Activated CD8-positive, alpha-beta T cell treated with anti-CD3 and anti-CD28 coated beads for 36 hours (primary cell): Measurements from ENCODE around the gene UBASH3A. TPM values are rescaled to one million over a fixed set of nuclear protein-coding genes. Genes with fewer than 3 reads are reported as not detected.

ENCODE experiments used
- ATAC-seq: fragments of 200-7000 bp; cut with Tn5 transposase; one replicate; pipeline ENCODE4 v1.10.0; 2021; ENCODE audit warnings: mild to moderate bottlenecking, moderate library complexity
- CTCF ChIA-PET: fragments of 350-600 bp; sonication (Branson Sonifier 250); formaldehyde crosslinking; loops from one replicate; lab custom pipeline; 2021; ENCODE audit warnings: antibody characterized with exemption; lab: Charles Lee
- POLR2A ChIA-PET: fragments of 350-600 bp; sonication (Branson Sonifier 250); formaldehyde crosslinking; loops from one replicate; lab custom pipeline; 2021; ENCODE audit warnings: antibody characterized with exemption; lab: Charles Lee
- DNase-seq: peaks from one replicate; pipeline ENCODE4 v3.0.0-alpha.2; 2020
- H3K27ac Mint-ChIP-seq: one replicate; pipeline ENCODE4 v1.8.0; 2021; ENCODE audit warnings: mild to moderate bottlenecking, mixed read lengths
- H3K27me3 Mint-ChIP-seq: one replicate; pipeline ENCODE4 v1.8.0; 2021; ENCODE audit warnings: mixed read lengths
- H3K36me3 Mint-ChIP-seq: one replicate; pipeline ENCODE4 v1.8.0; 2021; ENCODE audit warnings: low read depth, mixed read lengths
- H3K4me1 Mint-ChIP-seq: one replicate; pipeline ENCODE4 v1.8.0; 2021; ENCODE audit warnings: low read depth, mixed read lengths
- H3K4me3 Mint-ChIP-seq: one replicate; pipeline ENCODE4 v1.8.0; 2021; ENCODE audit warnings: mild to moderate bottlenecking, moderate library complexity, mixed read lengths
- H3K9me3 Mint-ChIP-seq: one replicate; pipeline ENCODE4 v1.8.0; 2021; ENCODE audit warnings: mixed read lengths
- intact Hi-C: fragments of 100-400 bp; cut with micrococcal nuclease; formaldehyde crosslinking; loops from one replicate; pipeline ENCODE4 v1.10.0; 2022
- total RNA-seq, 2 experiments: library from RNA; stranded (reverse); gene quantifications; one replicate each; pipeline ENCODE4 v1.2.3, GENCODE V29; 2021
- TF ChIP-seq, protein P1 (sequence below): fragments of 200-600 bp; IDR thresholded peaks from one replicate; pipeline ENCODE4 v1.8.0; 2022; ENCODE audit warnings: antibody characterized with exemption, mild to moderate bottlenecking

The UBASH3A gene
- total RNA-seq, 2 experiments from 2014 or later = 48.7 to 52.9 TPM

DNA sequence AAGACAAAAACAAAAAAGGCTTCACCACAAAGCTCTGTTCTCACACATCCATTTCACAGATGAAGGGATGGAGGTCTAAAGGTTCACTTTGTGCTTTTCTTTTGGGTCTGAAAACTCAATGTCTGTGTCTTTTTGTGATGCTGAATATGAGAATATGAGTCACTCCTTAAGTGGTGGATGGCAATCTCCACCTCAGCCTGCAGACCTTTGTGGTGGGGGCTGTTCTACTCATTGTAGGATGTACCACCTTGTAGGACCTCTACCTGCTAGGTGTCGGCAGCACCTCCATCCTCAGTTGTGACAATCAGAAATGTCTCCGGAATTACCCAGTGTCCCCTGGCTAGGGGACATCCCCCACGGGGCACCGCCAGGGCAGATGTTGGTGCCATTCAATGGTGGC is 42.8 kb downstream of the UBASH3A start:
- H3K4me3 Mint-ChIP-seq = peak overlapping the region; percentile 17
- DNase-seq = peak; percentile 49
- H3K27ac Mint-ChIP-seq = peak overlapping the region; percentile 72
- ChIA-PET POLR2A (interaction anchor here (0.6 to 1.5 kb wide), 8 partner anchors 13 to 236 kb away, joined by 3 to 5 read pairs (median 3); partner anchors contain the start of gene UBASH3A), CTCF (interaction anchor here (0.6 to 1.6 kb wide), 5 partner anchors 10 to 187 kb away, joined by 3 to 4 read pairs (median 3); partner anchors contain the start of gene UBASH3A)
- TF ChIP-seq, protein P1, sequence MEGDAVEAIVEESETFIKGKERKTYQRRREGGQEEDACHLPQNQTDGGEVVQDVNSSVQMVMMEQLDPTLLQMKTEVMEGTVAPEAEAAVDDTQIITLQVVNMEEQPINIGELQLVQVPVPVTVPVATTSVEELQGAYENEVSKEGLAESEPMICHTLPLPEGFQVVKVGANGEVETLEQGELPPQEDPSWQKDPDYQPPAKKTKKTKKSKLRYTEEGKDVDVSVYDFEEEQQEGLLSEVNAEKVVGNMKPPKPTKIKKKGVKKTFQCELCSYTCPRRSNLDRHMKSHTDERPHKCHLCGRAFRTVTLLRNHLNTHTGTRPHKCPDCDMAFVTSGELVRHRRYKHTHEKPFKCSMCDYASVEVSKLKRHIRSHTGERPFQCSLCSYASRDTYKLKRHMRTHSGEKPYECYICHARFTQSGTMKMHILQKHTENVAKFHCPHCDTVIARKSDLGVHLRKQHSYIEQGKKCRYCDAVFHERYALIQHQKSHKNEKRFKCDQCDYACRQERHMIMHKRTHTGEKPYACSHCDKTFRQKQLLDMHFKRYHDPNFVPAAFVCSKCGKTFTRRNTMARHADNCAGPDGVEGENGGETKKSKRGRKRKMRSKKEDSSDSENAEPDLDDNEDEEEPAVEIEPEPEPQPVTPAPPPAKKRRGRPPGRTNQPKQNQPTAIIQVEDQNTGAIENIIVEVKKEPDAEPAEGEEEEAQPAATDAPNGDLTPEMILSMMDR = no peak
- H3K36me3 Mint-ChIP-seq = peaks cover 64% of the 10 kb centered on the region
- ATAC-seq = peak; percentile 43
- no peaks in the 10 kb centered on the region for H3K27me3 Mint-ChIP-seq
- H3K4me1 Mint-ChIP-seq = peaks cover 58% of the 10 kb centered on the region
- intact Hi-C loops = loop anchor here (5.0 kb wide), 1 partner anchor 109 kb away; no protein-coding TSS in a partner anchor
- H3K9me3 Mint-ChIP-seq = no peaks in the 10 kb centered on the region

DNA sequence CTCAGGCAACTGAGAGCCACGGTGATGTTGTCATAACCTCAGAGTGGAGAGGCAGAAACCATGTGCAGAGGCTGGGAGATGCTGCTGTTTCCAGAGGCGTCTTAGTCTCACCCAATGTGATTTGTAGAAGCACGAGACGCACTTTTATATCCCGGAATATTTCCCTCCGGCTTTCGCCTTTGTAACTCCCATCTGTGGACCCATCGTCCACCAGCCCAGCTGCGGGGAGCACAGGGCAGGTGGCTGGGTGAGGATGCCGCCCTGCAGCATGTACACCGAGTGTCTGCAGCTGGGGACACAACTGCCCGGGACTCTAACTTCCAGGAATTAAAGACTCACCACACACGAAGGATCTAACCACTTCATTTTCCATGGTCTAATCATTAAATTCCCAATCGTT is 43.5 kb downstream of the UBASH3A start:
- Mint-ChIP-seq H3K27me3 (no peaks in the 10 kb centered on the region), H3K27ac (peak overlapping the region; percentile 72), H3K9me3 (no peaks in the 10 kb centered on the region), H3K36me3 (peaks cover 58% of the 10 kb centered on the region), H3K4me1 (peaks cover 55% of the 10 kb centered on the region), H3K4me3 (no peak overlapping the region)
- TF ChIP-seq, protein P1 = no peak
- ChIA-PET POLR2A (interaction anchor here (0.5 to 1.5 kb wide), 5 partner anchors 21 to 236 kb away, joined by 3 to 4 read pairs (median 3); no protein-coding TSS in a partner anchor), CTCF (interaction anchor here (0.6 to 1.2 kb wide), 2 partner anchors 10 to 44 kb away, joined by 3 to 4 read pairs; partner anchors contain the start of gene UBASH3A)
- ATAC-seq (no peak), DNase-seq (no peak)
- intact Hi-C loops = loop anchor here (5.0 kb wide), 1 partner anchor 110 kb away; no protein-coding TSS in a partner anchor

DNA sequence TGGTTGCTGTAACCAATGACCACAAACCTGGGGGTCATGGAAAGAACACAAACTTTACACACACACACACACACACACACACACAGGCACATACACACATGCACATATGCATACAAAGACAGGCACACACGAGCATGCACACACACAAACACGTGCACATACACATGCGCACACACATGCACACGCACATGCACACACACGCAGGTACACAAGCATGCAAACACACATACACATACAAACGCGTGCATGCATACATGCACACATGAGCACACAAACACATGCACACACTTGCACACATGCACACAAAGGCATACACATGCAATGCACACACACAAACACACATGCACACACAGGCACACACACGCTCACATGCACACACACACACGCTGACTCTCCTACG is 44.0 kb downstream of the UBASH3A start:
- no peak for ATAC-seq
- Mint-ChIP-seq H3K27me3 (no peaks in the 10 kb centered on the region), H3K9me3 (no peaks in the 10 kb centered on the region), H3K36me3 (peaks cover 53% of the 10 kb centered on the region), H3K27ac (peak overlapping the region; percentile 25), H3K4me3 (no peak overlapping the region), H3K4me1 (peaks cover 52% of the 10 kb centered on the region)
- POLR2A ChIA-PET = interaction anchor here (0.5 to 1.5 kb wide), 4 partner anchors 21 to 91 kb away, joined by 3 read pairs; no protein-coding TSS in a partner anchor
- no peak for DNase-seq
- intact Hi-C loops = loop anchor here (5.0 kb wide), 1 partner anchor 110 kb away; no protein-coding TSS in a partner anchor
- CTCF ChIA-PET = interaction anchor here (0.6 kb wide), 1 partner anchor 24 kb away, joined by 3 read pairs; no protein-coding TSS in a partner anchor
- TF ChIP-seq, protein P1 = no peak

DNA sequence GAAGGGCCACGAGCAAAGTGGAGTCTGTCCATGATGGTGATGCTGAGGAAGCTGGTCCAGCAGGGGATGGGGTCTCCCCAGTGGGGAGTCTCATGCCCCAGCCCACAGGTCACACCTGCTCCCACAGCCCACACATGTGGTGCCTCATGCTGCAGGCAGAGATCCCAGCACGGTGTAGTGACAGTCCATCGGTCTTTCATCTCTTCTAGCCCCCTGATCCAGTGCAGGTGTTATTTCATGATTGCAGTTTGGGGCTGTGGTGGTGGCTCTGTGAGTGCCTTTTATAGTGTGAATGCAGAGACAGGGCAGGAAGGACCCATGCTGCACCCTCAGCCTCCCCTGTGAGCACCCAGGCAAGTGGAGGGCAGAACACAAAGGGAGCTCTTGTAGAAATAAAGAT is 45.0 kb downstream of the UBASH3A start:
- intact Hi-C loops = loop anchor here (5.0 kb wide), 1 partner anchor 111 kb away; no protein-coding TSS in a partner anchor
- no peak overlapping the region for H3K27ac Mint-ChIP-seq
- H3K4me1 Mint-ChIP-seq = peaks cover 57% of the 10 kb centered on the region
- no peak overlapping the region for H3K4me3 Mint-ChIP-seq
- ChIA-PET CTCF (interaction anchor here (0.9 to 4.6 kb wide), 7 partner anchors 82 to 144 kb away, joined by 3 to 39 read pairs (median 6); no protein-coding TSS in a partner anchor), POLR2A (interaction anchor here (0.6 to 0.9 kb wide), 4 partner anchors 36 to 211 kb away, joined by 3 to 4 read pairs (median 4); no protein-coding TSS in a partner anchor)
- DNase-seq (no peak), ATAC-seq (no peak)
- H3K36me3 Mint-ChIP-seq = peaks cover 43% of the 10 kb centered on the region
- no peaks in the 10 kb centered on the region for H3K27me3 Mint-ChIP-seq
- TF ChIP-seq, protein P1 = no peak
- no peaks in the 10 kb centered on the region for H3K9me3 Mint-ChIP-seq

DNA sequence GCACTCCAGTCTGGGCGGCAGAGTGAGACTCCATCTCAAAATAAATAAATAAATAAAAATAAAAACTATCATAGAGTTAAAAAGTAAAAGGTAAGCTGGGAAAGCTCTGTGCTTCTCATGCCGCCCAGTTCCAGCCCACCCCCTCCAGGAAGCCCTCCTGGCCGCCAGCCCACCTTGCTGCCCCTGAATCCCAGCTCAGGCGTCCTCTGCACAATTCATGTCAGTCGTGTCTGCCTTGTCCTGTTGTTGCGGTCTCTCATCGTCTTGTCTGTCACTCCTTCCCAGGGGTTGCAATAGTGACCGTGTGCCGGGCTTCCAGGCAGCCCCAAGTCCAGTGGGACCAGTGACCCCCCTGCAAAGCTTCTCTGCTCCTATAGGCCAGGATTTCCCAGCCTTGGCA is 48.2 kb downstream of the UBASH3A start:
- CTCF ChIA-PET = interaction anchor here (1.1 to 4.6 kb wide), 3 partner anchors 70 to 142 kb away, joined by 3 to 39 read pairs (median 25); no protein-coding TSS in a partner anchor
- ATAC-seq = no peak
- TF ChIP-seq, protein P1 = no peak
- peaks cover 58% of the 10 kb centered on the region for H3K4me1 Mint-ChIP-seq
- POLR2A ChIA-PET = interaction anchor here (0.8 kb wide), 1 partner anchor 59 kb away, joined by 4 read pairs; no protein-coding TSS in a partner anchor
- H3K4me3 Mint-ChIP-seq = no peak overlapping the region
- H3K9me3 Mint-ChIP-seq = no peaks in the 10 kb centered on the region
- no peak for DNase-seq
- no peaks in the 10 kb centered on the region for H3K27me3 Mint-ChIP-seq
- intact Hi-C loops = no loop called here
- H3K27ac Mint-ChIP-seq = no peak overlapping the region
- peaks cover 14% of the 10 kb centered on the region for H3K36me3 Mint-ChIP-seq
